Glutamatergic neuron (in vitro differentiated cells): Measurements from ENCODE around the gene SELENOI. TPM values are rescaled to one million over a fixed set of nuclear protein-coding genes. Genes with fewer than 3 reads are reported as not detected.
"Not testable (repeated sequence)": the region's sequence is repeated elsewhere in the genome, so short reads cannot be mapped to it uniquely, and the experiment has no call there.

Experiments
- DNase-seq: peaks from one replicate; pipeline ENCODE4 v3.0.0; 2022
- H3K27ac Mint-ChIP-seq: one replicate; pipeline ENCODE4 v1.8.0; 2020; ENCODE audit warnings: mild to moderate bottlenecking, mixed read lengths, inconsistent platforms; ENCODE audit not compliant: unreplicated experiment
- H3K27me3 Mint-ChIP-seq: one replicate; pipeline ENCODE4 v1.8.0; 2020; ENCODE audit warnings: mild to moderate bottlenecking, moderate library complexity, mixed read lengths, inconsistent platforms; ENCODE audit not compliant: unreplicated experiment
- H3K36me3 Mint-ChIP-seq: one replicate; pipeline ENCODE4 v1.8.0; 2020; ENCODE audit warnings: mild to moderate bottlenecking, mixed read lengths, inconsistent platforms; ENCODE audit not compliant: unreplicated experiment
- H3K4me1 Mint-ChIP-seq: one replicate; pipeline ENCODE4 v1.8.0; 2020; ENCODE audit warnings: mild to moderate bottlenecking, low read depth, mixed read lengths, inconsistent platforms; ENCODE audit not compliant: unreplicated experiment
- H3K4me3 Mint-ChIP-seq: one replicate; pipeline ENCODE4 v1.8.0; 2020; ENCODE audit warnings: mild to moderate bottlenecking, mixed read lengths, inconsistent platforms; ENCODE audit not compliant: unreplicated experiment
- H3K9me3 Mint-ChIP-seq: one replicate; pipeline ENCODE4 v1.8.0; 2020; ENCODE audit warnings: mild to moderate bottlenecking, moderate library complexity, mixed read lengths, inconsistent platforms; ENCODE audit not compliant: unreplicated experiment
- CTCF ChIP-seq: fragments of 200-600 bp; sonication (generic); IDR thresholded peaks from one replicate; pipeline ENCODE4 v1.5.0; 2021; ENCODE audit not compliant: partially characterized antibody, unreplicated experiment
- total RNA-seq: library from RNA; stranded (reverse); fragmentation: NEBNext Ultra II Directional; extraction: Animal tissue kit (Norgen Biotek cat#: 25700); gene quantifications from one replicate; pipeline ENCODE4 v1.2.1, GENCODE V29; 2021; ENCODE audit not compliant: unreplicated experiment

SELENOI gene
- total RNA-seq, 1 donor from 2014 or later, result 61.2 TPM

GRCh38 chr2:26325851-26326250, 20.1 kb upstream of the SELENOI start:
- no peaks in the 10 kb centered on the region for H3K36me3 Mint-ChIP-seq
- no peak for DNase-seq
- H3K27me3 Mint-ChIP-seq, result no peaks in the 10 kb centered on the region
- no peak overlapping the region for H3K27ac Mint-ChIP-seq
- TF ChIP-seq CTCF, result no peak
- H3K9me3 Mint-ChIP-seq, result no peaks in the 10 kb centered on the region
- peaks cover 2% of the 10 kb centered on the region for H3K4me1 Mint-ChIP-seq
- no peak overlapping the region for H3K4me3 Mint-ChIP-seq

GRCh38 chr2:26326514-26326913, 19.4 kb upstream of the SELENOI start:
- no peaks in the 10 kb centered on the region for H3K36me3 Mint-ChIP-seq
- no peak overlapping the region for H3K27ac Mint-ChIP-seq
- no peak for DNase-seq
- no peaks in the 10 kb centered on the region for H3K27me3 Mint-ChIP-seq
- TF ChIP-seq CTCF, result no peak
- no peaks in the 10 kb centered on the region for H3K4me1 Mint-ChIP-seq
- H3K4me3 Mint-ChIP-seq, result no peak overlapping the region
- H3K9me3 Mint-ChIP-seq, result no peaks in the 10 kb centered on the region

- TF ChIP-seq CTCF, result no peak
- Mint-ChIP-seq H3K9me3 (no peaks in the 10 kb centered on the region), H3K4me1 (no peaks in the 10 kb centered on the region), H3K27ac (no peak overlapping the region), H3K36me3 (no peaks in the 10 kb centered on the region), H3K4me3 (no peak overlapping the region), H3K27me3 (no peaks in the 10 kb centered on the region)
- no peak for DNase-seq
These were observed 18.4 kb upstream of the SELENOI start for GRCh38 chr2:26327291-26328272.

GRCh38 chr2:26329083-26329482, 16.9 kb upstream of the SELENOI start:
- H3K4me1 Mint-ChIP-seq, H3K27me3 Mint-ChIP-seq, H3K4me3 Mint-ChIP-seq, DNase-seq, H3K9me3 Mint-ChIP-seq, H3K27ac Mint-ChIP-seq, H3K36me3 Mint-ChIP-seq: not testable (repeated sequence)

- H3K9me3 Mint-ChIP-seq, result no peaks in the 10 kb centered on the region
- peak; percentile 93 for DNase-seq
- H3K4me3 Mint-ChIP-seq, result no peak overlapping the region
- no peaks in the 10 kb centered on the region for H3K27me3 Mint-ChIP-seq
- no peak overlapping the region for H3K27ac Mint-ChIP-seq
- no peaks in the 10 kb centered on the region for H3K36me3 Mint-ChIP-seq
- H3K4me1 Mint-ChIP-seq, result no peaks in the 10 kb centered on the region
- TF ChIP-seq CTCF, result peak; percentile 88
These were observed 15.8 kb upstream of the SELENOI start for GRCh38 chr2:26330114-26330549.
